ENCODE measurements around the gene ELFN2. TPM values are rescaled to one million over a fixed set of nuclear protein-coding genes. Genes with fewer than 3 reads are reported as not detected.

Gene ELFN2
- total RNA-seq, 4 donors from 2014 or later, result 0.10 to 0.59 (median 0.31) TPM

DNA sequence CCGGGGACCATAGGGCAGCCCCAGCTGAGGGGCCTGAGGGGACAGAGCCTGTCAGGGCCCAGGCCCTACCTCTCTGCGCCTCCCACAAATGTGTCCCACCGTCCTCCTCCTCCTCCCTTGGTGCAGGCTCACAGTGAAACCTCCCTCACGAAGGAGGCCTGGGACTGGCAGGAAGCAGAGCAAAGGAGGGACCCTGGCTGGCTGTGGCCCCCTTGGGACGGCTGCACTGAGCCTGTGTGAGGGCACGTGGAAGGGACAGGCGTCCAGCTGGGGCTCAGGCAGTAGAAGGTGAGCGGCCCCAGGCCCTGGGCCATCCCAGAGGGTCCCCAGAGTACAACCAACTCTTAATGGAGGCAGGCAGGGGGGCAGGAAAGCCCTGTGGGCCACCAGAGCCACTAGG lies 60.7 kb downstream of the ELFN2 start:
- Histone ChIP-seq H3K36me3 (no peaks in the 10 kb centered on the region), H3K9me3 (no peaks in the 10 kb centered on the region), H3K4me1 (no peaks in the 10 kb centered on the region), H3K27ac (no peak overlapping the region), H3K4me3 (no peak overlapping the region), H3K27me3 (peaks cover 11% of the 10 kb centered on the region)
- no peak for DNase-seq (ENCODE audit: low spot score in 2 of 2)
- TF ChIP-seq EP300 (IDR thresholded peaks at IDR 0.05) (no peak), POLR2A (IDR thresholded peaks at IDR 0.05) (no peak), POLR2AphosphoS5 (IDR thresholded peaks at IDR 0.05) (no peak)
- TF ChIP-seq, protein P1, sequence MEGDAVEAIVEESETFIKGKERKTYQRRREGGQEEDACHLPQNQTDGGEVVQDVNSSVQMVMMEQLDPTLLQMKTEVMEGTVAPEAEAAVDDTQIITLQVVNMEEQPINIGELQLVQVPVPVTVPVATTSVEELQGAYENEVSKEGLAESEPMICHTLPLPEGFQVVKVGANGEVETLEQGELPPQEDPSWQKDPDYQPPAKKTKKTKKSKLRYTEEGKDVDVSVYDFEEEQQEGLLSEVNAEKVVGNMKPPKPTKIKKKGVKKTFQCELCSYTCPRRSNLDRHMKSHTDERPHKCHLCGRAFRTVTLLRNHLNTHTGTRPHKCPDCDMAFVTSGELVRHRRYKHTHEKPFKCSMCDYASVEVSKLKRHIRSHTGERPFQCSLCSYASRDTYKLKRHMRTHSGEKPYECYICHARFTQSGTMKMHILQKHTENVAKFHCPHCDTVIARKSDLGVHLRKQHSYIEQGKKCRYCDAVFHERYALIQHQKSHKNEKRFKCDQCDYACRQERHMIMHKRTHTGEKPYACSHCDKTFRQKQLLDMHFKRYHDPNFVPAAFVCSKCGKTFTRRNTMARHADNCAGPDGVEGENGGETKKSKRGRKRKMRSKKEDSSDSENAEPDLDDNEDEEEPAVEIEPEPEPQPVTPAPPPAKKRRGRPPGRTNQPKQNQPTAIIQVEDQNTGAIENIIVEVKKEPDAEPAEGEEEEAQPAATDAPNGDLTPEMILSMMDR (IDR thresholded peaks at IDR 0.05), result no peak
- 92% methylated on average over 7 of the region's 8 CpGs for WGBS

DNA sequence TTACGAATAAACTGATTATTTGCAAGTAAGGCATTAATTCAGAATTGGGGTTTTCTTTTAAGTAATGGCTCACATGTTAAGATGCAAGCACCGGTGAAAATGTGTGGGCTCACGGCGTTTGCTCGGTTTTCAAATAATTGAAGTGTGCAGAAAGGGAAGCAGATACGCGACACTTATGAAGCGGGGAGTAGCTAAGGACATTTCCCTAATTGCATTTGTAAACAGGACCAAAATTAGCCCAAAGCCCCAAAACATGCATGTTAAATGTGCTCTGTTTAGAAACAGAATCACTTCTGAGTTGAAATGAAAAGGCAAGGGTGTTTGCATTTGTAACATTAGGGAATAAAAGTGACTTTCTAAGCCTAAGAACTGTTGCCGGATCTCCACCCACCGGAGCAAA lies 61.3 kb downstream of the ELFN2 start:
- TF ChIP-seq, protein P1 (IDR thresholded peaks at IDR 0.05), result no peak
- TF ChIP-seq POLR2A (IDR thresholded peaks at IDR 0.05) (no peak), EP300 (IDR thresholded peaks at IDR 0.05) (no peak), POLR2AphosphoS5 (IDR thresholded peaks at IDR 0.05) (no peak)
- H3K27me3 ChIP-seq, result peaks cover 4% of the 10 kb centered on the region
- DNase-seq (ENCODE audit: low spot score in 2 of 2), result no peak
- no peaks in the 10 kb centered on the region for H3K4me1 ChIP-seq
- H3K9me3 ChIP-seq, result no peaks in the 10 kb centered on the region
- no peak overlapping the region for H3K4me3 ChIP-seq
- no peaks in the 10 kb centered on the region for H3K36me3 ChIP-seq
- no peak overlapping the region for H3K27ac ChIP-seq
- WGBS, result 81% methylated on average over 10 of the region's 10 CpGs

DNA sequence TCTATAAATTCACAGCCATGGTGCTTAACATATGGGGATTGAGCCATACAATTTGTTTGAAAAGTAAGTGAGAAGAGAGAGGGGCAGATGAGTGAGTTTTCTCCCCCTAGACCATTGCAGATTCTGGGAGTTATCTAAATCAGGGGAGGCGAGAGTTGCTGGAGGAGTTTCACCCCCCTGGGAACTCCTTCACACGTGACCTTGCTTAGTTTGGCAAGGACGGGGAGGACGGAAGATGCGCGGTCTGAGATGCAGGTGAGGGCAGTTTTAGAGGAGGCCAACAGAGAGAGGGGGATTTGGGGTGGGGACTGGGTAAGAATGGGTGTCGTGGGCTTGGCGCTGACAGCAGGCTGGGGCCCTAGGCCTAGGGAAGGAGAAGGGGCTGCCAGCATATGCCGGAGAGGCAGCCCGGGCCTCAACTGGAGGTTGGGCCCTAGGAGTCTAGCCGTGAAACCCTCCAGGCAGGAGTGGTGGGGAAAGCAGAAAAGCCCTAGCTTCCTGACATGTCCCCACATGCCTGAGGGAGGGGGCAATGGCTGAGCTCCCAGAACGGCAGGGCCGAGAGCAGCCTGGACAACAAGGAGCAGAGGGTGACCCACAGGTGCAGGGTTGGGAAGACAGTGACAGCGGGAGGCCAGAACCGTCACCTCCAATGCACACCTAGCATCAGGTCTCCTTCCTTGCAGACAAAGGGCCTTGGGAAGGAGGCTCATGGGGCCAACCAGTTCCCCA lies 63.9 kb downstream of the ELFN2 start:
- no peaks in the 10 kb centered on the region for H3K4me1 ChIP-seq
- H3K27me3 ChIP-seq, result peaks cover 4% of the 10 kb centered on the region
- no peak overlapping the region for H3K4me3 ChIP-seq
- TF ChIP-seq EP300 (IDR thresholded peaks at IDR 0.05), result no peak
- TF ChIP-seq, protein P1 (IDR thresholded peaks at IDR 0.05), result no peak
- no peak overlapping the region for H3K27ac ChIP-seq
- H3K36me3 ChIP-seq, result no peaks in the 10 kb centered on the region
- WGBS, result 66% methylated on average over 12 of the region's 15 CpGs
- DNase-seq (ENCODE audit: low spot score in 2 of 2), result no peak
- H3K9me3 ChIP-seq, result no peaks in the 10 kb centered on the region

DNA sequence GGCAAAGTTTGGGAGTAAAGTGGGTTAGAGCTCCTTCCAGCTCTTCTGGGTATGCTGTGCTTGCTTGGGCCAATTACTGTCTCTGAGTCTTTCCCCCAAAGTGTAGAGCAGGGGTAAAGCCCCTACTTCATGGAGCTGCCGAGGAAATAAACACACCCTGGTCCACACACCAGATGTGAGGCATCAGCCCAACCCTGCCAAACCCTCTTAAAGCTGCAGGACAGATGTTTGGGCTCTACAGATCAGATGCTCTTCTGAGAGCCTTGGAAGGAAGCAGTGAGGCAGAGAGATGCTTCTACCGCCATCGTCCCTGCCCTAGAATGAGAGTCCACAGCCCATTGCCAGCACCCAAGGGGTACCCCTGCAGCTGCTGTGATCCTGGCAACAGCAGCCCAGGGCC lies 64.7 kb downstream of the ELFN2 start:
- no peaks in the 10 kb centered on the region for H3K9me3 ChIP-seq
- no peak for DNase-seq (ENCODE audit: low spot score in 2 of 2)
- H3K4me3 ChIP-seq, result no peak overlapping the region
- no peaks in the 10 kb centered on the region for H3K4me1 ChIP-seq
- TF ChIP-seq POLR2AphosphoS5 (IDR thresholded peaks at IDR 0.05) (no peak), EP300 (IDR thresholded peaks at IDR 0.05) (no peak), POLR2A (IDR thresholded peaks at IDR 0.05) (no peak)
- TF ChIP-seq, protein P1 (IDR thresholded peaks at IDR 0.05), result no peak
- H3K27me3 ChIP-seq, result peaks cover 4% of the 10 kb centered on the region
- 45% methylated on average over 2 of the region's 3 CpGs for WGBS
- H3K36me3 ChIP-seq, result no peaks in the 10 kb centered on the region
- H3K27ac ChIP-seq, result no peak overlapping the region

DNA sequence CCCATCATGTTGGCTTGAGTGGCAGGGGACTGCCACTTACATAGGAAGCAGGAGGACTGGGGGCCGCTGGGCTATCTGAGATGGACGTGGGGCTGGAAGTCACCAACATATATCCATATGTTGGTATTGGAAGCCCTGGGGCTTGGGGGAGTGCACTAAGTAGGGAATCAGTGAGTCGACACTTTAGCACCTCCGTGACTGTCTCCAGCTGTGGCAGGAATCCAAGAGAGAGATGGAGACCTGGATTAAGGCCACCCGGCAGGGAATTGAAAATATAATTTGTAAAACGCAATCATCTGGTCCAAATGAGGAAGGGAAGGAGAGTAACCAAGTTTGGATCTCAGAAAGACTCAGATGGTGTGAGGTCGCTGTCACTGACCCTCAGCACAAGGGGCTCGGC lies 68.4 kb downstream of the ELFN2 start:
- no peaks in the 10 kb centered on the region for H3K9me3 ChIP-seq
- no peak for TF ChIP-seq EP300 (IDR thresholded peaks at IDR 0.05)
- no peak for TF ChIP-seq POLR2AphosphoS5 (IDR thresholded peaks at IDR 0.05)
- TF ChIP-seq, protein P1 (IDR thresholded peaks at IDR 0.05), result no peak
- no peak for TF ChIP-seq POLR2A (IDR thresholded peaks at IDR 0.05)
- H3K4me1 ChIP-seq, result no peaks in the 10 kb centered on the region
- H3K27ac ChIP-seq, result no peak overlapping the region
- H3K36me3 ChIP-seq, result no peaks in the 10 kb centered on the region
- H3K27me3 ChIP-seq, result peaks cover 29% of the 10 kb centered on the region
- no peak for DNase-seq (ENCODE audit: low spot score in 2 of 2)
- 64% methylated on average over 8 of the region's 8 CpGs for WGBS
- H3K4me3 ChIP-seq, result no peak overlapping the region
